T-helper 2 cell (primary cell): ENCODE data around the gene OR6J1.
A peak's percentile ranks its signal among the peaks of the same experiment; 100 is the strongest.
"Not testable (repeated sequence)": the region's sequence is repeated elsewhere in the genome, so short reads cannot be mapped to it uniquely, and the experiment has no call there.

ENCODE experiments used
- DNase-seq, 5 experiments: peaks; one replicate each; pipeline versions ENCODE4 v3.0.0 to v3.0.0-alpha.2; 2012 to 2022

Gene OR6J1

GRCh38 chr14:22650960-22651521 lies 6.9 kb upstream of the OR6J1 start:
- peak in 1 of 5 experiments; percentile 48 for DNase-seq

- DNase-seq = no peak
Measured at GRCh38 chr14:22650046-22650739, 6.0 kb upstream of the OR6J1 start.

DNA sequence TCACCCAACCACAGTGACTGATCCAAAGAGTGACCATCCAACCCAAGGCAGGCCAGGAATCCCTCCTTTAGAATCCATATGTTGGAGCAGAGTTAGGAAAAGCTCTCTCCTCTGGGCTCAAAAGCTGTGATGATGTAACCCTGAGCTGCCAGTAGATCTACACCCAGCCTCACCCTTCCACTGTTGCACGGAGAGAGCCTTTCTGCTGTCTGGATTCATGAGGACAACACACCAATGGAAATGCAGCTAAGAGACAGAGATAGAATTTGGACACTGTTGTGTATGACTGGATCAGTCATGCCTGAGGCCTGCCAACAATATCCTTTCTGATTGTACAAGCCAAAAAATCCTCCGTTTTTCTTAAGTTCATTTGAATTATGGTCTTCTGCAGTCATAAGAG lies 4.4 kb upstream of the OR6J1 start:
- DNase-seq = no peak

DNA sequence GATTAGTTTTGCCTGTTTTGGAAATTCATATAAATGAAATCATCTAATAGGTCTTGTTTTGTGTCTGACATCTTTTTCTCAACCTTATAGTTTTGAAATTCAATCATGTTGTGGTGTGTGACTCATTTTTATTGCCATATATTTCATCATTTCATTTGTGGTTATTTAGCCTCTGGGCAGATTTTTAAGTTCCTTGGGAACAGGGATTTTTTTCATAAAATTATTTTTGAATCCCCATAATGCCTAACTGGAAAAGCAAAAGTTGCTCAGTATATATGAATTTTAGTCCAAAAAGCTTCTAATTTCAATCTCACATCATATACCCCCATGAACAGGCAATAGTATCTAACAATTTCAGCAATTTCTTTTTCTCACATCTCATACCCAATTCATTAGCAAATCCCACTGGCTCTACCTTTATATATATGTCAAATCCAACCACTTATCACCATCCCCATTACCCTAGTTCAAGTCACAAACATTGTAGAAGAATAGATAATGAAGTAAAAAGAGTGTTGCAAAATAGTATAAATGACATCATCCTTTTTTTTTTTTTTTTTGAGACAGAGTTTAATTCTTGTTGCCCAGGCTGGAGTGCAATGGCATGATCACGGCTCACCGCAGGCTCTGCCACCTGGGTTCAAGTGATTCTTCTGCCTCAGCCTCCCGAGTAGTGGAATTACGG lies 2.6 kb upstream of the OR6J1 start:
- DNase-seq = no peak

DNA sequence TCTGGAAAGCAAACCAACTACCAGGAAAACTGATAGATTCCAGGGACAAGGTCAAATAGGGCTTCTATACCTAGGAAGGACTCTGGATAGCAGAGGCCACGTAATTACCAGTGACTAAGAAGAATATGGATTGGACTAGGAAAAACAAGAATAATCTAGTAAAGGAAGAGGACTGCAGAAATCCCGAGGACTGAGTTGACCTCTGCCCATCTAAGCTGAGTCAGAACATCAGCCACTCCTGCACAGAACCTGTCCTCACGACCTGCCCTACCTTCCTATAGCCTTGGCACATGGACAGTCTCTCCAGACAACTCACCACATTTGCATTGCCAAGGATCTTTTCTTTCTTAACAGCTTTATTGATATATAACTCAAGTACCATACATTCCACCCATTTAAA lies 2.3 kb downstream of the OR6J1 start:
- no peak for DNase-seq

DNA sequence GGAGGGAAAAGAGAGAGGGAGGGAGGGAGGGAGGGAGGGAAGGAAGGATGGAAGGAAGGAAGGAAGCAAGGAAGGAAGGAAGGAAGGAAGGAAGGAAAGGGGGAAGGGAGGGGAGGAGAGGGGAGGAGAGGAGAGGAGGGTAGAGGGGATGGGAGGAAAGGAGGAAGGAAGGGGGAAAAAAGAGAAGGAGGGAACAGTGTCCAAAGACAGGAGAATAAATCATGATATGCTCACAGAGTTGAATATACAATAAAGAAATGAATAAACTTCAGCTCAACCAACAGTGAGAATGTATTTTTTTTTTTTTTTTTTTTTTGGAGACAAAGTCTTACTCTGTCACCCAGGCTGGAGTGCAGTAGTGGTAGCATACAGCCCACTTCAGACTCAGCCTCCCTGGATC lies 4.0 kb downstream of the OR6J1 start:
- DNase-seq = no peak

DNA sequence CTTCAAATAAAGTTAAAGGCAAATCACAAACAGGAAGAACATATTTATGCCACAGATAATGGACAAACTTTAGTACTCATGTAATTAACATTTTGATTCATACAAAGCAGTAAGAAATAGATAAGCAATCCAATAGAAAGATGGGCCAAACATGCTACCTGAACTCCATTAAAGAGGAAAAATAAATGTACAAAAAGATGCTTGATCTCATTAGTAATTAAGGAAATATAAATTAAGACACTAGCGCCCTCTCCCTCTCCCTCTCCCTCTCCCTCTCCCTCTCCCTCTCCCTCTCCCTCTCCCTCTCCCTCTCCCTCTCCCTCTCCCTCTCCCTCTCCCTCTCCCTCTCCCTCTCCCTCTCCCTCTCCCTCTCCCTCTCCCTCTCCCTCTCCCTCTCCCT lies 8.2 kb downstream of the OR6J1 start:
- not testable (repeated sequence) for DNase-seq

GRCh38 chr14:22634233-22634900 lies 9.8 kb downstream of the OR6J1 start:
- no peak for DNase-seq

- DNase-seq = no peak
Measured at GRCh38 chr14:22630486-22630885, 13.7 kb downstream of the OR6J1 start.

DNA sequence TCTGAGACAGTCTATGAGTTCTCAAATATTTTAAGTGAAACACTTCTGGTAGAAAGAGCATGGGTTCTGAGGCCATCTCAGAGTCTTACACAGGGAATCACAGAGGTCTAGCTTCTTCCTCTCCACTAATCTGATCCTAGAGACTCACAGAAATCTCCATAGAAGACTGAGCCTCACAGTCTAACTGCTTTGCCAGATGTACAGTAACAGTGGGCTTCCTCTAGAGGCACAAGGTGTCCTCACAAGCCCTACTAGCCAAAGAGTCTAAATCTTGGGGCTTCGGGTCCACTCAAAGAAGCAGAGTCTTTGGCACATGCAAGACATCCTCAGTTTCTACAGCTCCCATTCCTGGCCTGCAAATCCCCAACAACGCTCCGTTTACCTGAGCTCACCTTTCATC lies 14.1 kb downstream of the OR6J1 start:
- no peak for DNase-seq

GRCh38 chr14:22629361-22629760 lies 14.8 kb downstream of the OR6J1 start:
- no peak for DNase-seq

DNA sequence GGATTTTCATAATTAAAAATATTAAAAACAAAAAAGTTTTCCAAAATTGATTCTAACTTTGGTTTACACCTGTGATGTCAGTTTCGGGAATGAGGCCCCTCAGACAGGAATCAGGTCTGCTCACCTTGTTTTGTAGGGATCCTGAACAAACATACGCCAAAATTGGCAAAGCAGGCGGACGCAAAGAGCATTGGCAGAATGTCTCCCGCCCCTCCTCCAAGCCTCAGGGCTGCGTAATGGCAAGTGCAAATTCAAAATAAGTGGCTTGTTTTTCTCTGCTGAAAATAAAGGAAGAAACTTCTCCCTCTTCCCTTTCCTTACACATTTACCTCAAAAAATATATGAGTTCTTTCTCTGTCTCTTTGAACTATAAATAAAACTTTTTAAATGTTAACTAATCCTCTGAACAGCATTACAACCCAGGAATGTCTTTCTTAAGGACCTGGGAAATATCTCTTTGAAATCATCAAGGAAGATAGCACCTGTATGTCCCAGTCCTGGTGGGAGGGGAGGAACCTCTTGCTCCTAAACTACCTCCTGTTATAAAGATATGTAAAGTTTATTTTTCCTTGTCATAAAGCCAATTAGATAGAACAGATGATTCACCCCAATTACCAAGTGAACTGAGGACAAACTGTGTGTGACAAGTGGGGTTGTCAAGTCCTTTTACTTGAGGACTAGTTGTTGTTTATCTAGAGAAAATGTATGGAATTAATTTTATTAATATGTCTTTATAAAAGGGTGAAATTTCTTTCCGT lies 16.5 kb downstream of the OR6J1 start:
- no peak for DNase-seq

- no peak for DNase-seq
Measured at GRCh38 chr14:22626590-22626989, 17.6 kb downstream of the OR6J1 start.

- DNase-seq = no peak
Measured at GRCh38 chr14:22623047-22623446, 21.1 kb downstream of the OR6J1 start.

GRCh38 chr14:22622255-22622654 lies 21.9 kb downstream of the OR6J1 start:
- no peak for DNase-seq

DNA sequence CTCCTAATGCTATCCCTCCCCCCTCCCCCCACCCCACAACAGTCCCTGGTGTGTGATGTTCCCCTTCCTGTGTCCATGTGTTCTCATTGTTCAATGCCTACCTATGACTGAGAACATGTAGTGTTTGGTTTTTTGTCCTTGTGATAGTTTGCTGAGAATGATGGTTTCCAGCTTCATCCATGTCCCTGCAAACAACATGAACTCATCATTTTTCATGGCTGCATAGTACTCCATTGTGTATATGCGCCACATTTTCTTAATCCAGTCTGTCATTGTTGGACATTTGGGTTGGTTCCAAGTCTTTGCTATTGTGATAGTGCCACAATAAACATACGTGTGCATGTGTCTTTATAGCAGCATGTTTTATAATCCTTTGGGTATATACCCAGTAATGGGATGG lies 28.4 kb downstream of the OR6J1 start:
- not testable (repeated sequence) for DNase-seq

DNA sequence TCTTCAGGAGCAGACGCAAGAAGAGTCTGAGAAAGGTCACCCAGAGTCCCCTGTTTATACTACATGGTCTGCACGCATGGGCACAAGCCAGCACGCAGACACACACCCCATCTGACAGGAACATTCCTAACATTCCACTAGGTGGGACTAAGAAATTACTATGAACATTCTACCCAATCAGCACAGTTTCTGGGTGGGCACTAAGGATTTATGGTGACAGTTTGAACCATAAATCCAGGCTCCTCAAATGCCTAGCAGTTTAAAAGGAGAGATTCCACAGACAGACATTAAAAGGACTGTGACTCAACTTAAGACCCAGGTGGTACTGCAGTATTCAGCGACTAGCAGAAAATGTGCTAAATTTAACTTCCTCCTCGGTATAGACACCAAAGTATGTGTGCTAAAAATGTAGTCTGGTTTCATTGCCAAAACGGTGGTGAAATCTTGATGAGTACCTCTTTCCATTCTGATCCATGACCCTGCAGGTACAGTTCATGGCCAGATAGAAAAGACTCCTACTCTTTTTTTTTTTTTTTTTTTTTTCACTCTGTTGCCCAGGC lies 29.8 kb downstream of the OR6J1 start:
- no peak for DNase-seq

- DNase-seq = no peak
Measured at GRCh38 chr14:22613736-22614239, 30.4 kb downstream of the OR6J1 start.

DNA sequence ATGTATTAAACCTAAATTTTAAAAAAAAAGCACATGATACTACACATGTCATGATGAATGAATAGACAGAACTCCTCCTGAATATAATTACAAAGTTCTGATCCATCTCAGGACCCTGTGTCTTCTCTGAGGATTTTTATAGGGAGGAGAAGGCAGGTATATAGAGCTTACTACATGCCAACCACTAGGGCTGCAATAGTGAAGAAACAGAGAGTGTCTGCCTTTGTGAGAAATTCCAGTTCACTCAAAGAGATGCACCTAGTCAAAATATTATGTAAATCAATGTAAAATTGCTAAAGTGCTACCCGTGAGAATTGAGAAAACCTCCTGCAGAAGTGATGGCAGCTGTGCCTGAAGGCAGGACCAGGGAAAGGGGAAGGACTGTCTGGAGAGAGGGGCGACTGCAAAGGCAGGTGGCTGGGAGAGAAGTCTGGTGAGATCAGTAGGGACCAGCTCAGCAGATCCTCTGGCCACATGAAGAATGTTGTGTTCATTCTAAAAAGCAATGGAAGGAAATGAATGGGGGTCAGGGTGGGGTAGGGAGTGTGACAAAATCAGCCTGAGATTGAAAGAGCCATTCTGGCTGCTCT lies 31.0 kb downstream of the OR6J1 start:
- no peak for DNase-seq

DNA sequence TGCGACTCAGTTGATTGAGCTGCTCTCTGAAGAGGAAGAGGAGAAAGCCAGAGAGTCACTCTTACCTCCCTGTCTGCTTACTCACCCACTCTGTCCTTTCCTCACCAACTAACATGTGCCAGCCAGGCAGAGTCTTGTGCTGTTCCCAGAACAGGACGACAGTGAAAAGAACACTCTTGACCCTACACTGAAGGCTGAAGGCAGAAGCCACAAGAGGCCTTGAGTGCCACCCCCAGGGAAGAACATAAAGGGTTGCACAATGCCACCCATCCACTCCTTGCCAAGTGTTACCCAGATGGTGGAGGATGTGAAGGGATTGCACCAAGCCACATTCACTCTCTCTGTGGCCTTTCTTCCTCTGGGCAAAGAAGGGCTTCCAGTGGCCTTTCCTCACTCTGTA lies 33.2 kb downstream of the OR6J1 start:
- DNase-seq = no peak

GRCh38 chr14:22607291-22607690 lies 36.9 kb downstream of the OR6J1 start:
- DNase-seq = no peak

GRCh38 chr14:22606380-22606779 lies 37.8 kb downstream of the OR6J1 start:
- DNase-seq = no peak
